Adipocyte (in vitro differentiated cells): Measurements from ENCODE around the gene RAB3D.

Source experiments
- DNase-seq: peaks from one replicate; pipeline ENCODE4 v3.0.0-alpha.2; 2015; ENCODE audit warnings: low read depth
- H3K27me3 ChIP-seq: replicated peaks from 2 replicates; pipeline ENCODE4 v1.7.0; 2013; ENCODE audit warnings: mild to moderate bottlenecking, low read length, moderate library complexity; ENCODE audit not compliant: control insufficient read depth, insufficient read depth
- H3K36me3 ChIP-seq: 2 replicates; pipeline ENCODE4 v1.7.0; 2013; ENCODE audit warnings: low read length, mild to moderate bottlenecking, moderate library complexity; ENCODE audit not compliant: control insufficient read depth, insufficient read depth, severe bottlenecking
- H3K4me1 ChIP-seq: 2 replicates; pipeline ENCODE4 v1.7.0; 2013; ENCODE audit warnings: mild to moderate bottlenecking, low read length, moderate library complexity; ENCODE audit not compliant: control insufficient read depth, insufficient read depth
- H3K4me3 ChIP-seq: 2 replicates; pipeline ENCODE4 v1.7.0; 2013; ENCODE audit warnings: mild to moderate bottlenecking, low read length, moderate library complexity
- H3K9ac ChIP-seq: 2 replicates; pipeline ENCODE4 v1.7.0; 2013; ENCODE audit warnings: mild to moderate bottlenecking, low read length, moderate library complexity
- H3K9me3 ChIP-seq: 2 replicates; pipeline ENCODE4 v1.7.0; 2013; ENCODE audit warnings: mild to moderate bottlenecking, low read length, moderate library complexity; ENCODE audit not compliant: control insufficient read depth

RAB3D gene

GRCh38 chr19:11306337-11306736 is 33.1 kb downstream of the RAB3D start:
- H3K9me3 ChIP-seq = no peaks in the 10 kb centered on the region
- no peaks in the 10 kb centered on the region for H3K36me3 ChIP-seq
- no peak for DNase-seq
- no peak overlapping the region for H3K9ac ChIP-seq
- H3K4me3 ChIP-seq = no peak overlapping the region
- no peaks in the 10 kb centered on the region for H3K4me1 ChIP-seq
- peaks cover 13% of the 10 kb centered on the region for H3K27me3 ChIP-seq

GRCh38 chr19:11304936-11305335 is 34.5 kb downstream of the RAB3D start:
- H3K27me3 ChIP-seq = peaks cover 18% of the 10 kb centered on the region
- H3K4me3 ChIP-seq = no peak overlapping the region
- no peaks in the 10 kb centered on the region for H3K36me3 ChIP-seq
- no peak overlapping the region for H3K9ac ChIP-seq
- DNase-seq = no peak
- no peaks in the 10 kb centered on the region for H3K9me3 ChIP-seq
- no peaks in the 10 kb centered on the region for H3K4me1 ChIP-seq

GRCh38 chr19:11300811-11301120 is 38.7 kb downstream of the RAB3D start:
- no peak overlapping the region for H3K4me3 ChIP-seq

GRCh38 chr19:11299946-11300810 is 39.3 kb downstream of the RAB3D start:
- H3K4me1 ChIP-seq = peaks cover 16% of the 10 kb centered on the region
- no peak overlapping the region for H3K9ac ChIP-seq
- H3K27me3 ChIP-seq = peaks cover 14% of the 10 kb centered on the region
- DNase-seq = no peak
- no peak overlapping the region for H3K4me3 ChIP-seq
- no peaks in the 10 kb centered on the region for H3K36me3 ChIP-seq
- H3K9me3 ChIP-seq = no peaks in the 10 kb centered on the region

More at GRCh38 chr19:11300811-11301120, 38.7 kb downstream of the RAB3D start:
- Histone ChIP-seq H3K27me3 (peaks cover 14% of the 10 kb centered on the region), H3K9ac (no peak overlapping the region), H3K36me3 (no peaks in the 10 kb centered on the region), H3K4me1 (peaks cover 14% of the 10 kb centered on the region), H3K9me3 (no peaks in the 10 kb centered on the region)
- no peak for DNase-seq

- H3K27me3 ChIP-seq = peaks cover 14% of the 10 kb centered on the region
- peak overlapping the region; percentile 44 for H3K9ac ChIP-seq
- DNase-seq = peak; percentile 35
- H3K9me3 ChIP-seq = no peaks in the 10 kb centered on the region
- H3K36me3 ChIP-seq = no peaks in the 10 kb centered on the region
- H3K4me3 ChIP-seq = no peak overlapping the region
- peaks cover 20% of the 10 kb centered on the region for H3K4me1 ChIP-seq
These were observed 43.2 kb downstream of the RAB3D start for GRCh38 chr19:11296264-11296663.

GRCh38 chr19:11295665-11296245 is 43.7 kb downstream of the RAB3D start, which contains the start of gene TSPAN16:
TSPAN16 (plus strand) TSS chr19:11296160; CDS start chr19:11296298, 138 bp downstream.
- Histone ChIP-seq H3K4me1 (peaks cover 20% of the 10 kb centered on the region), H3K36me3 (no peaks in the 10 kb centered on the region), H3K27me3 (peaks cover 11% of the 10 kb centered on the region), H3K9me3 (no peaks in the 10 kb centered on the region), H3K9ac (peak within 1 kb of the TSS; percentile 44), H3K4me3 (no peak within 1 kb of the TSS)
- DNase-seq = no peak

GRCh38 chr19:11295180-11295579 is 44.3 kb downstream of the RAB3D start:
- Histone ChIP-seq H3K4me1 (peaks cover 20% of the 10 kb centered on the region), H3K27me3 (peaks cover 7% of the 10 kb centered on the region), H3K9ac (no peak overlapping the region), H3K36me3 (no peaks in the 10 kb centered on the region), H3K4me3 (no peak overlapping the region), H3K9me3 (no peaks in the 10 kb centered on the region)
- no peak for DNase-seq

GRCh38 chr19:11293433-11294389 is 45.7 kb downstream of the RAB3D start:
- Histone ChIP-seq H3K36me3 (no peaks in the 10 kb centered on the region), H3K27me3 (no peaks in the 10 kb centered on the region), H3K9ac (peak overlapping the region; percentile 71), H3K4me3 (peak overlapping the region; percentile 66), H3K4me1 (peaks cover 20% of the 10 kb centered on the region), H3K9me3 (no peaks in the 10 kb centered on the region)
- peak; percentile 98 for DNase-seq

- peaks cover 17% of the 10 kb centered on the region for H3K4me1 ChIP-seq
- no peak for DNase-seq
- no peaks in the 10 kb centered on the region for H3K9me3 ChIP-seq
- H3K36me3 ChIP-seq = no peaks in the 10 kb centered on the region
- no peak overlapping the region for H3K4me3 ChIP-seq
- H3K9ac ChIP-seq = no peak overlapping the region
- H3K27me3 ChIP-seq = no peaks in the 10 kb centered on the region
These were observed 47.5 kb downstream of the RAB3D start for GRCh38 chr19:11291991-11292390.

GRCh38 chr19:11291415-11291814 is 48.0 kb downstream of the RAB3D start:
- peaks cover 12% of the 10 kb centered on the region for H3K4me1 ChIP-seq
- no peaks in the 10 kb centered on the region for H3K36me3 ChIP-seq
- no peak overlapping the region for H3K9ac ChIP-seq
- no peak overlapping the region for H3K4me3 ChIP-seq
- no peaks in the 10 kb centered on the region for H3K9me3 ChIP-seq
- no peaks in the 10 kb centered on the region for H3K27me3 ChIP-seq
- no peak for DNase-seq

GRCh38 chr19:11290256-11290655 is 49.2 kb downstream of the RAB3D start:
- no peak overlapping the region for H3K4me3 ChIP-seq
- H3K9me3 ChIP-seq = no peaks in the 10 kb centered on the region
- DNase-seq = no peak
- H3K27me3 ChIP-seq = no peaks in the 10 kb centered on the region
- peaks cover 3% of the 10 kb centered on the region for H3K4me1 ChIP-seq
- H3K36me3 ChIP-seq = no peaks in the 10 kb centered on the region
- no peak overlapping the region for H3K9ac ChIP-seq
